GM18909 (cell line): ENCODE data around the gene RSRC1.
"Not testable (repeated sequence)": the region's sequence is repeated elsewhere in the genome, so short reads cannot be mapped to it uniquely, and the experiment has no call there.

Source experiments
- ATAC-seq: cut with Tn5 transposase; IDR thresholded peaks from one replicate; pipeline ENCODE4 v1.9.1; 2021; ENCODE audit warnings: mild to moderate bottlenecking; ENCODE audit not compliant: unreplicated experiment, poor library complexity

RSRC1 gene

GRCh38 chr3:158368271-158368670 lies 258.4 kb downstream of the RSRC1 start:
- ATAC-seq: no peak

- peak; percentile 72 for ATAC-seq
Measured at GRCh38 chr3:158369279-158369678, 259.4 kb downstream of the RSRC1 start.

GRCh38 chr3:158379517-158379916 lies 269.6 kb downstream of the RSRC1 start:
- no peak for ATAC-seq

GRCh38 chr3:158381262-158381868 lies 271.5 kb downstream of the RSRC1 start:
- no peak for ATAC-seq

GRCh38 chr3:158382479-158382878 lies 272.6 kb downstream of the RSRC1 start:
- ATAC-seq: no peak

- no peak for ATAC-seq
Measured at GRCh38 chr3:158384019-158384418, 274.1 kb downstream of the RSRC1 start.

GRCh38 chr3:158395421-158395820 lies 285.5 kb downstream of the RSRC1 start:
- no peak for ATAC-seq

GRCh38 chr3:158402590-158402989 lies 292.7 kb downstream of the RSRC1 start:
- no peak for ATAC-seq

- ATAC-seq: no peak
Measured at GRCh38 chr3:158403013-158403412, 293.1 kb downstream of the RSRC1 start.

GRCh38 chr3:158404131-158404718 lies 294.3 kb downstream of the RSRC1 start:
- no peak for ATAC-seq

GRCh38 chr3:158405507-158405906 lies 295.6 kb downstream of the RSRC1 start:
- ATAC-seq: no peak

GRCh38 chr3:158407844-158408517 lies 298.1 kb downstream of the RSRC1 start:
- ATAC-seq: no peak

- not testable (repeated sequence) for ATAC-seq
Measured at GRCh38 chr3:158408518-158408897, 298.6 kb downstream of the RSRC1 start.

GRCh38 chr3:158418035-158418434 lies 308.1 kb downstream of the RSRC1 start:
- ATAC-seq: no peak

- ATAC-seq: no peak
Measured at GRCh38 chr3:158419820-158420653, 310.1 kb downstream of the RSRC1 start.

GRCh38 chr3:158420654-158421396 lies 310.9 kb downstream of the RSRC1 start:
- ATAC-seq: peak; percentile 95

- ATAC-seq: no peak
Measured at GRCh38 chr3:158430448-158430847, 320.6 kb downstream of the RSRC1 start.

GRCh38 chr3:158430968-158431367 lies 321.1 kb downstream of the RSRC1 start:
- no peak for ATAC-seq

- no peak for ATAC-seq
Measured at GRCh38 chr3:158431829-158432228, 321.9 kb downstream of the RSRC1 start.

- ATAC-seq: peak; percentile 96
Measured at GRCh38 chr3:158434412-158435038, 324.6 kb downstream of the RSRC1 start.
